Effector memory CD8-positive, alpha-beta T cell (primary cell): ENCODE data around the gene ZC3H8.

Source experiments
- ATAC-seq: fragments of 150-1000 bp; cut with Tn5 transposase; replicated peaks from 2 replicates; pipeline ENCODE4 v1.10.0; 2021; ENCODE audit warnings: mild to moderate bottlenecking, moderate library complexity
- DNase-seq, 3 experiments: peaks; one replicate each; pipeline ENCODE4 v3.0.0; 2021
- H3K27ac Mint-ChIP-seq, 2 donors: one replicate each; pipeline ENCODE4 v1.8.0; 2022; ENCODE audit warnings: mild to moderate bottlenecking in 2 of 2, mixed read lengths in 2 of 2, moderate library complexity in 2 of 2
- H3K27me3 Mint-ChIP-seq, 2 donors: one replicate each; pipeline ENCODE4 v1.8.0; 2022; ENCODE audit warnings: mixed read lengths in 2 of 2
- H3K36me3 Mint-ChIP-seq: one replicate; pipeline ENCODE4 v1.8.0; 2022; ENCODE audit warnings: mild to moderate bottlenecking, moderate library complexity, mixed read lengths; ENCODE audit not compliant: insufficient read depth
- H3K4me1 Mint-ChIP-seq, 2 donors: one replicate each; pipeline ENCODE4 v1.8.0; 2022; ENCODE audit warnings: low read depth in 2 of 2, mixed read lengths in 2 of 2
- H3K4me3 Mint-ChIP-seq, 2 donors: one replicate each; pipeline ENCODE4 v1.8.0; 2022; ENCODE audit warnings: mild to moderate bottlenecking in 2 of 2, mixed read lengths in 2 of 2, moderate library complexity in 2 of 2
- H3K9me3 Mint-ChIP-seq, 2 donors: one replicate each; pipeline ENCODE4 v1.8.0; 2022; ENCODE audit warnings: mixed read lengths in 2 of 2

ZC3H8 gene

GRCh38 chr2:112199188-112199587 lies 55.7 kb downstream of the ZC3H8 start:
- no peak overlapping the region for H3K27ac Mint-ChIP-seq
- H3K36me3 Mint-ChIP-seq, result no peaks in the 10 kb centered on the region
- H3K4me3 Mint-ChIP-seq, result no peak overlapping the region
- peaks cover 0 to 3% of the 10 kb centered on the region in 2 donors for H3K4me1 Mint-ChIP-seq
- H3K9me3 Mint-ChIP-seq, result peaks cover 1 to 4% of the 10 kb centered on the region in 2 donors
- DNase-seq, result no peak
- no peak for ATAC-seq
- peaks cover 20 to 23% of the 10 kb centered on the region in 2 donors for H3K27me3 Mint-ChIP-seq

GRCh38 chr2:112198780-112199179 lies 56.1 kb downstream of the ZC3H8 start:
- H3K4me1 Mint-ChIP-seq, result peaks cover 0 to 3% of the 10 kb centered on the region in 2 donors
- H3K9me3 Mint-ChIP-seq, result peaks cover under 1 to 1% of the 10 kb centered on the region in 2 donors
- H3K4me3 Mint-ChIP-seq, result no peak overlapping the region
- ATAC-seq (no peak), DNase-seq (no peak)
- peaks cover 20 to 23% of the 10 kb centered on the region in 2 donors for H3K27me3 Mint-ChIP-seq
- H3K36me3 Mint-ChIP-seq, result no peaks in the 10 kb centered on the region
- H3K27ac Mint-ChIP-seq, result no peak overlapping the region

GRCh38 chr2:112197868-112198267 lies 57.0 kb downstream of the ZC3H8 start:
- peaks cover 0 to 1% of the 10 kb centered on the region in 2 donors for H3K9me3 Mint-ChIP-seq
- DNase-seq, result no peak
- H3K4me1 Mint-ChIP-seq, result peaks cover 0 to 3% of the 10 kb centered on the region in 2 donors
- no peak overlapping the region for H3K27ac Mint-ChIP-seq
- H3K27me3 Mint-ChIP-seq, result peaks cover 20 to 23% of the 10 kb centered on the region in 2 donors
- no peak overlapping the region for H3K4me3 Mint-ChIP-seq
- no peak for ATAC-seq
- no peaks in the 10 kb centered on the region for H3K36me3 Mint-ChIP-seq

GRCh38 chr2:112195950-112196349 lies 58.9 kb downstream of the ZC3H8 start:
- no peak for DNase-seq
- no peaks in the 10 kb centered on the region for H3K9me3 Mint-ChIP-seq
- peaks cover 19 to 23% of the 10 kb centered on the region in 2 donors for H3K27me3 Mint-ChIP-seq
- ATAC-seq, result no peak
- peaks cover 0 to 3% of the 10 kb centered on the region in 2 donors for H3K4me1 Mint-ChIP-seq
- H3K36me3 Mint-ChIP-seq, result no peaks in the 10 kb centered on the region
- H3K4me3 Mint-ChIP-seq, result no peak overlapping the region
- H3K27ac Mint-ChIP-seq, result no peak overlapping the region

- no peak overlapping the region for H3K27ac Mint-ChIP-seq
- H3K36me3 Mint-ChIP-seq, result no peaks in the 10 kb centered on the region
- H3K4me3 Mint-ChIP-seq, result no peak overlapping the region
- no peak for DNase-seq
- H3K9me3 Mint-ChIP-seq, result no peaks in the 10 kb centered on the region
- peaks cover 0 to 3% of the 10 kb centered on the region in 2 donors for H3K4me1 Mint-ChIP-seq
- no peak for ATAC-seq
- peaks cover 15 to 20% of the 10 kb centered on the region in 2 donors for H3K27me3 Mint-ChIP-seq
These were observed 59.6 kb downstream of the ZC3H8 start for GRCh38 chr2:112195167-112195766.

GRCh38 chr2:112194482-112194881 lies 60.4 kb downstream of the ZC3H8 start:
- ATAC-seq (no peak), DNase-seq (no peak)
- Mint-ChIP-seq H3K36me3 (no peaks in the 10 kb centered on the region), H3K9me3 (no peaks in the 10 kb centered on the region), H3K27ac (no peak overlapping the region), H3K4me1 (peaks cover 0 to 3% of the 10 kb centered on the region in 2 donors), H3K4me3 (no peak overlapping the region), H3K27me3 (peaks cover 12 to 14% of the 10 kb centered on the region in 2 donors)

- no peaks in the 10 kb centered on the region for H3K9me3 Mint-ChIP-seq
- no peak for DNase-seq
- H3K4me1 Mint-ChIP-seq, result peaks cover 0 to 3% of the 10 kb centered on the region in 2 donors
- H3K27me3 Mint-ChIP-seq, result peaks cover 10 to 14% of the 10 kb centered on the region in 2 donors
- H3K36me3 Mint-ChIP-seq, result no peaks in the 10 kb centered on the region
- ATAC-seq, result no peak
- H3K27ac Mint-ChIP-seq, result no peak overlapping the region
- H3K4me3 Mint-ChIP-seq, result no peak overlapping the region
These were observed 60.8 kb downstream of the ZC3H8 start for GRCh38 chr2:112194028-112194427.

GRCh38 chr2:112189001-112189556 lies 65.8 kb downstream of the ZC3H8 start:
- peaks cover 15 to 19% of the 10 kb centered on the region in 2 donors for H3K4me1 Mint-ChIP-seq
- H3K36me3 Mint-ChIP-seq, result peaks cover 13% of the 10 kb centered on the region
- DNase-seq (no peak), ATAC-seq (no peak)
- no peaks in the 10 kb centered on the region for H3K27me3 Mint-ChIP-seq
- no peaks in the 10 kb centered on the region for H3K9me3 Mint-ChIP-seq
- no peak overlapping the region for H3K4me3 Mint-ChIP-seq
- peak overlapping the region; percentile 95 to 97 for H3K27ac Mint-ChIP-seq

GRCh38 chr2:112187805-112188596 lies 66.8 kb downstream of the ZC3H8 start:
- Mint-ChIP-seq H3K4me1 (peaks cover 15 to 19% of the 10 kb centered on the region in 2 donors), H3K4me3 (peak overlapping the region; percentile 41 to 63), H3K27me3 (no peaks in the 10 kb centered on the region), H3K36me3 (peaks cover 13% of the 10 kb centered on the region), H3K27ac (peak overlapping the region; percentile 95 to 97), H3K9me3 (no peaks in the 10 kb centered on the region)
- ATAC-seq, result peak; percentile 92
- peak; percentile 39 to 54 (median 47) for DNase-seq

GRCh38 chr2:112187046-112187715 lies 67.7 kb downstream of the ZC3H8 start:
- peaks cover 13% of the 10 kb centered on the region for H3K36me3 Mint-ChIP-seq
- H3K4me3 Mint-ChIP-seq, result peak overlapping the region; percentile 41 to 63
- DNase-seq, result no peak
- H3K4me1 Mint-ChIP-seq, result peaks cover 15 to 19% of the 10 kb centered on the region in 2 donors
- H3K9me3 Mint-ChIP-seq, result no peaks in the 10 kb centered on the region
- ATAC-seq, result no peak
- H3K27ac Mint-ChIP-seq, result peak overlapping the region; percentile 95 to 97
- no peaks in the 10 kb centered on the region for H3K27me3 Mint-ChIP-seq

GRCh38 chr2:112185131-112185530 lies 69.7 kb downstream of the ZC3H8 start:
- ATAC-seq (no peak), DNase-seq (no peak)
- Mint-ChIP-seq H3K36me3 (peaks cover 13% of the 10 kb centered on the region), H3K9me3 (no peaks in the 10 kb centered on the region), H3K4me3 (no peak overlapping the region), H3K27ac (peak overlapping the region; percentile 46 to 85), H3K4me1 (peaks cover 15 to 19% of the 10 kb centered on the region in 2 donors), H3K27me3 (peaks cover 4 to 6% of the 10 kb centered on the region in 2 donors)

- no peak overlapping the region for H3K4me3 Mint-ChIP-seq
- ATAC-seq, result no peak
- no peak for DNase-seq
- peaks cover 13% of the 10 kb centered on the region for H3K36me3 Mint-ChIP-seq
- H3K27me3 Mint-ChIP-seq, result peaks cover 13 to 16% of the 10 kb centered on the region in 2 donors
- H3K4me1 Mint-ChIP-seq, result peaks cover 15 to 19% of the 10 kb centered on the region in 2 donors
- H3K9me3 Mint-ChIP-seq, result no peaks in the 10 kb centered on the region
- peak overlapping the region; percentile 31 to 83 for H3K27ac Mint-ChIP-seq
These were observed 70.7 kb downstream of the ZC3H8 start for GRCh38 chr2:112184121-112184520.

GRCh38 chr2:112183327-112184025 lies 71.4 kb downstream of the ZC3H8 start:
- DNase-seq (no peak), ATAC-seq (no peak)
- Mint-ChIP-seq H3K4me1 (peaks cover 11 to 14% of the 10 kb centered on the region in 2 donors), H3K4me3 (no peak overlapping the region), H3K27me3 (peaks cover 20 to 22% of the 10 kb centered on the region in 2 donors), H3K9me3 (no peaks in the 10 kb centered on the region), H3K27ac (peak overlapping the region in 1 of 2 donors; percentile 83), H3K36me3 (peaks cover 13% of the 10 kb centered on the region)
